ENCODE data around the gene TXNDC16.

DNA sequence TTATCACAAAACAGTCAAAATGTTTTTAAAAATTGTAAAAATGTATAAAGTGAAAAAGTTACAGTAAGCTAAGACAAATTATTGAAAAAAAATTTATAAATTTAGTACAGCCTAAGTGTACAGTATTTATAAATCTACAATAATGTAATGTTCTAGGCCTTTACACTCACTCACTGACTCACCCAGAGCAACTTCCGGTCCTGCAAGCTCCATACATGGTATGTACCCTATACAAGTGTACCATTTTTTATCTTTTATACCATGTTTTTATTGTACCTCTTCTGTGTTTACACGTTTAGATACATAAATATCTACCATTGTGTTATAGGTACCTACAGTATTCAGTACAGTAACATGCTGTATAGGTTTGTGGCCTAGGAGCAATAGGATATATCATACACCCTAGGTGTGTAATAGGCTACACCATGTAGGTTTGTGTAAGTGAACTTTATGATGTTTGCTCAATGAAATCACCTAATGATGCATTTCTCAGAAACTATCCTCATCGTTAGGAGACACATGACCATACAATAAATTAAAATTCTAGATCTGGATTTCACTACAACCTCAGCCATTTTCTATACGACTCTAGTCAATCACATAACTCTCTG, 66.8 kb downstream of the TXNDC16 start:
- TF ChIP-seq CTCF (IDR thresholded peaks at IDR 0.05) (no peak), EZH2 (IDR thresholded peaks at IDR 0.05) (no peak)

Data from neural progenitor cell (in vitro differentiated cells).